GM18499 (cell line): Measurements from ENCODE around the gene MAMLD1.
"Not testable (repeated sequence)": the region's sequence is repeated elsewhere in the genome, so short reads cannot be mapped to it uniquely, and the experiment has no call there.

ENCODE experiments used
- ATAC-seq: cut with Tn5 transposase; IDR thresholded peaks from one replicate; pipeline ENCODE4 v1.9.1; 2021; ENCODE audit warnings: moderate number of reproducible peaks; ENCODE audit not compliant: insufficient read depth, unreplicated experiment

The MAMLD1 gene

GRCh38 chrX:150362599-150363481, at the start of gene MAMLD1:
Gene MAMLD1, plus strand, starts transcription at chrX:150363317. Its CDS starts 82,200 bp downstream, at chrX:150445517.
- ATAC-seq: no peak

GRCh38 chrX:150313514-150313913, 49.6 kb upstream of the MAMLD1 start:
- no peak for ATAC-seq

GRCh38 chrX:150314186-150314585, 48.9 kb upstream of the MAMLD1 start:
- ATAC-seq: no peak

GRCh38 chrX:150316564-150316963, 46.6 kb upstream of the MAMLD1 start:
- ATAC-seq: no peak

GRCh38 chrX:150323020-150323419, 40.1 kb upstream of the MAMLD1 start:
- no peak for ATAC-seq

GRCh38 chrX:150324035-150324728, 38.9 kb upstream of the MAMLD1 start:
- no peak for ATAC-seq

GRCh38 chrX:150324919-150325318, 38.2 kb upstream of the MAMLD1 start:
- ATAC-seq: no peak

- ATAC-seq: no peak
These were observed 36.4 kb upstream of the MAMLD1 start for GRCh38 chrX:150326541-150327247.

GRCh38 chrX:150329282-150329681, 33.8 kb upstream of the MAMLD1 start:
- ATAC-seq: no peak

- ATAC-seq: no peak
These were observed 33.2 kb upstream of the MAMLD1 start for GRCh38 chrX:150329868-150330267.

GRCh38 chrX:150332023-150332422, 31.1 kb upstream of the MAMLD1 start:
- ATAC-seq: no peak

- ATAC-seq: no peak
These were observed 29.0 kb upstream of the MAMLD1 start for GRCh38 chrX:150334100-150334499.

- no peak for ATAC-seq
These were observed 28.1 kb upstream of the MAMLD1 start for GRCh38 chrX:150334981-150335380.

- ATAC-seq: no peak
These were observed 26.1 kb upstream of the MAMLD1 start for GRCh38 chrX:150337026-150337425.

- no peak for ATAC-seq
These were observed 25.6 kb upstream of the MAMLD1 start for GRCh38 chrX:150337536-150337935.

GRCh38 chrX:150338615-150339014, 24.5 kb upstream of the MAMLD1 start:
- ATAC-seq: no peak

- no peak for ATAC-seq
These were observed 23.4 kb upstream of the MAMLD1 start for GRCh38 chrX:150339736-150340135.

GRCh38 chrX:150340326-150340725, 22.8 kb upstream of the MAMLD1 start:
- ATAC-seq: not testable (repeated sequence)

GRCh38 chrX:150347471-150347870, 15.6 kb upstream of the MAMLD1 start:
- ATAC-seq: no peak

- no peak for ATAC-seq
These were observed 14.8 kb upstream of the MAMLD1 start for GRCh38 chrX:150348365-150348764.

GRCh38 chrX:150352114-150352513, 11.0 kb upstream of the MAMLD1 start:
- no peak for ATAC-seq
